ENCODE data around the gene NYAP1.
"Not testable (repeated sequence)": the region's sequence is repeated elsewhere in the genome, so short reads cannot be mapped to it uniquely, and the experiment has no call there.

NYAP1 gene

DNA sequence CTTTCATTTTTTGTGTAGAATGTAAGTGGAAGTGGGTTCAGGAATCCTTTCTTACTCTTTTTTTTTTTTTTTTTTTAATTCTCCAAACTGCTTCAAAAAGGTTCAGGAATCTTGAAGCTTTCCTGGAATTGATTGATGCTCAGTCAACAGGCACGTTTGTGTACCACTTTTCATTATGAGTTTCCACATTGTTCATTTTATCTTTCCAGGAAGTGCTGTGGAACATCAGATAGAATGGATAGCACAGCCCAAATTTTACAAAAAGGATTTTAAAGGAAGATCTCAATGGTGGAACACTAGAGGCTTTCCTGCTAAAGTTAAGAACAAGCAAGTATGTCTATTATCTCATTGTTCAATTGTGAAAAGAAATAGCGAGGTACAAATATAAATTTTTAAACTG lies 45.6 kb upstream of the NYAP1 start:
- Histone ChIP-seq H2AK5ac (ENCODE audit: low read length) (no peak overlapping the region), H3K27ac (ENCODE audit: low read depth, low read length) (no peak overlapping the region), H3K27me3 (ENCODE audit: insufficient read depth, low read length, poor library complexity) (no peaks in the 10 kb centered on the region), H3K18ac (ENCODE audit: low read length) (no peak overlapping the region), H3K9ac (ENCODE audit: low read length) (no peak overlapping the region), H3K79me1 (ENCODE audit: low read length) (peaks cover 10% of the 10 kb centered on the region), H3K4me1 (ENCODE audit: control insufficient read depth, low read depth, low read length) (no peaks in the 10 kb centered on the region), H3K79me2 (ENCODE audit: control insufficient read depth, insufficient read depth, low read length) (peaks cover 16% of the 10 kb centered on the region), H2BK15ac (replicated peaks; ENCODE audit: low read depth) (no peak overlapping the region), H3K4me3 (ENCODE audit: low read length) (no peak overlapping the region), H2BK120ac (ENCODE audit: low read depth, low read length) (no peak overlapping the region), H4K5ac (ENCODE audit: low read length) (no peak overlapping the region), H4K8ac (ENCODE audit: low read depth, low read length) (no peak overlapping the region), H2BK5ac (ENCODE audit: low read length) (no peak overlapping the region), H3K23ac (ENCODE audit: low read length) (no peak overlapping the region), H3K36me3 (ENCODE audit: control insufficient read depth, insufficient read depth, low read length) (peaks cover under 1% of the 10 kb centered on the region), H3K4ac (ENCODE audit: low read depth, low read length) (no peak overlapping the region), H3K56ac (ENCODE audit: low read length) (no peak overlapping the region), H3K4me2 (ENCODE audit: low read length) (no peak overlapping the region)
- no peak for DNase-seq
- 100% methylated on average over 1 of the region's 2 CpGs for WGBS (ENCODE audit: extremely low coverage, insufficient coverage, low lambda C conversion rate)

DNA sequence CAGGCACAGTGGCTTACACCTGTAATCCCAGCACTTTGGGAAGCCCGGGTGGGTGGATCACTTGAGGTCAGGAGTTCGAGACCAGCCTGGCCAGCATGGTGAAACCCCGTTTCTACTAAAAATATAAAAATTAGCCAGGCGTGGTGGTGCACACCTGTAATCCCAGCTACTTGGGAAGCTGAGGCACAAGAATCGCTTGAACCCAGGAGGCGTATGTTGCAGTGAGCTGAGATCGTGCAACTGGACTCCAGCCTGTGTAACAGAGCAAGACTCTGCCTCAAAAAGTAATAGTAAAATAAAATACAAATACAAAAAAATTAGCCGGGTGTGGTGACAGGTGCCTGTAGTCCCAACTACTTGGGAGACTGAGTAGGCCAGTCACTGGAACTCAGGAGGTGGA lies 45.0 kb upstream of the NYAP1 start:
- H3K9ac ChIP-seq (ENCODE audit: low read length); H3K79me1 ChIP-seq (ENCODE audit: low read length); H4K8ac ChIP-seq (ENCODE audit: low read depth, low read length); H3K4me1 ChIP-seq (ENCODE audit: control insufficient read depth, low read depth, low read length); H3K27ac ChIP-seq (ENCODE audit: low read depth, low read length); H3K18ac ChIP-seq (ENCODE audit: low read length); H2BK5ac ChIP-seq (ENCODE audit: low read length); H3K23ac ChIP-seq (ENCODE audit: low read length); H3K27me3 ChIP-seq (ENCODE audit: insufficient read depth, low read length, poor library complexity); H2BK15ac ChIP-seq (replicated peaks; ENCODE audit: low read depth); H3K56ac ChIP-seq (ENCODE audit: low read length); H3K4me3 ChIP-seq (ENCODE audit: low read length); H2AK5ac ChIP-seq (ENCODE audit: low read length); H3K36me3 ChIP-seq (ENCODE audit: control insufficient read depth, insufficient read depth, low read length); DNase-seq; H3K4ac ChIP-seq (ENCODE audit: low read depth, low read length); H4K5ac ChIP-seq (ENCODE audit: low read length); H2BK120ac ChIP-seq (ENCODE audit: low read depth, low read length); H3K4me2 ChIP-seq (ENCODE audit: low read length): not testable (repeated sequence)
- H3K79me2 ChIP-seq (ENCODE audit: control insufficient read depth, insufficient read depth, low read length): peaks cover 12% of the 10 kb centered on the region
- no CpG with 5 or more reads among the region's 8 CpGs for WGBS (ENCODE audit: extremely low coverage, insufficient coverage, low lambda C conversion rate)

DNA sequence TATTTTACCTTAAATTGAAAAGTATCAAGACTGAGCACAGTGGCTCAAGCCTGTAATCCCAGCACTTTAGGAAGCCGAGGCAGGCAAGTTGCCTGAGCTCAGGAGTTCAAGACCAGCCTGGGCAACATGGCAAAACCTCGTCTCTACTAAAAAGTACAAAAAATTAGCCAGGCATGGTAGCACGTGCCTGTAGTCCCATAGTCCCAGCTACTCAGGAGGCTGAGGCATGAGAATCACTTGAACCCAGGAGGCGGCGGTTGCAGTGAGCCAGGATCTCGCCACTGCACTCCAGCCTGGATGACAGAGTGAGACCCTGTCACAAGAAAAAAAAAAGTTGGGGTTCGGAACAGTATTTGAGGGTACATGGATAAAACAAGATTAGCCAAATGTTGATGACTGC lies 44.5 kb upstream of the NYAP1 start:
- WGBS (ENCODE audit: extremely low coverage, insufficient coverage, low lambda C conversion rate): no CpG with 5 or more reads among the region's 7 CpGs

DNA sequence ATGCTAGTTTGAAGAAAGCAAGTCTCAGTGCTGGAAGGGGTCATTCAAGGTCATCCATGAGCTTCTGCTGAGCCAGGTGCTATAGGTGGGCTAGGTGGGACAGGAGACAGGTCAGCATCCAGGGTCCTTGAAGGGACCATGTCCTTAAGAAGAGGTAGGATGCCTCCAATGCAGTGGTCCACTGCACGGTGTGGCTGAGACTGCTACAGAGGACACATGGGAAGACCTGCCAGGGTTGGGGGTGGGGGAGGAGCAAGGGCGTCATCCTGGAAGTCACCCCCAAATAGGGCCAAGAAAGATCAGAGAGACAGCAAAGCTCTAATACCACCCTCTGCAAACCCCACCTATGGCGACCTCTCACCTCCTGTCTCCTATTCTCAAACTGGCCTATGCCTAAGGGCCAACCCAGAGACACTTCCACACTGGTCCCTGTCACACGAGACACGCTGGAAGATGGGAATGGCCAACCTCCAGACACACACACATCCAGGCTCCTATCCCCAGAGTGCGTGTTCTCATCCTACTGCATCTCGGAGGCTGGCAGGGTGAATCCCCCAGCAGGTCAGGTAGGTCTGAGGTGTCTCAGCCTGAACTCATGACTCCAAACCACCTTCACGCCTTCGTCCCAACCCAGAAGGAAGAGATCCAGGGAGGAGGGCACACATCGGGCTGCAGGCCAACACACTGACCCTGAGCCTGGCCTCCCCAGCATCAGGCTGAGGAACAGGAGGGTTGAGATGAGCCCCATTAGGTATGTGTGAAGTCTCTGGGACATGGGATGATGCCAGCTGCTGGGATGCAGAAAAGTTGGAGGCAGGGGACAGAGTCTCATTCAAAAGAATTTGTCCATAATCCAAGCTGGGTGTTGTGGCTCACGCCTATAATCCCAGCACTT lies 41.8 kb upstream of the NYAP1 start:
- no peaks in the 10 kb centered on the region for H3K27me3 ChIP-seq (ENCODE audit: insufficient read depth, low read length, poor library complexity)
- H2BK120ac ChIP-seq (ENCODE audit: low read depth, low read length): no peak overlapping the region
- WGBS (ENCODE audit: extremely low coverage, insufficient coverage, low lambda C conversion rate): no CpG with 5 or more reads among the region's 11 CpGs
- no peak overlapping the region for H2BK5ac ChIP-seq (ENCODE audit: low read length)
- no peak overlapping the region for H3K4ac ChIP-seq (ENCODE audit: low read depth, low read length)
- no peak overlapping the region for H4K8ac ChIP-seq (ENCODE audit: low read depth, low read length)
- H2BK15ac ChIP-seq (replicated peaks; ENCODE audit: low read depth): no peak overlapping the region
- no peak overlapping the region for H3K23ac ChIP-seq (ENCODE audit: low read length)
- H2AK5ac ChIP-seq (ENCODE audit: low read length): no peak overlapping the region
- no peaks in the 10 kb centered on the region for H3K4me1 ChIP-seq (ENCODE audit: control insufficient read depth, low read depth, low read length)
- H3K9ac ChIP-seq (ENCODE audit: low read length): no peak overlapping the region
- no peak overlapping the region for H4K5ac ChIP-seq (ENCODE audit: low read length)
- no peak overlapping the region for H3K56ac ChIP-seq (ENCODE audit: low read length)
- H3K27ac ChIP-seq (ENCODE audit: low read depth, low read length): no peak overlapping the region
- H3K36me3 ChIP-seq (ENCODE audit: control insufficient read depth, insufficient read depth, low read length): no peaks in the 10 kb centered on the region
- H3K18ac ChIP-seq (ENCODE audit: low read length): no peak overlapping the region
- H3K79me1 ChIP-seq (ENCODE audit: low read length): no peaks in the 10 kb centered on the region
- H3K79me2 ChIP-seq (ENCODE audit: control insufficient read depth, insufficient read depth, low read length): no peaks in the 10 kb centered on the region
- no peak for DNase-seq
- no peak overlapping the region for H3K4me2 ChIP-seq (ENCODE audit: low read length)
- H3K4me3 ChIP-seq (ENCODE audit: low read length): no peak overlapping the region

More for the DNA sequence above, 44.5 kb upstream of the NYAP1 start:
- H3K79me1 ChIP-seq (ENCODE audit: low read length); H3K79me2 ChIP-seq (ENCODE audit: control insufficient read depth, insufficient read depth, low read length); H2AK5ac ChIP-seq (ENCODE audit: low read length); H3K56ac ChIP-seq (ENCODE audit: low read length); H2BK15ac ChIP-seq (replicated peaks; ENCODE audit: low read depth); H3K4me1 ChIP-seq (ENCODE audit: control insufficient read depth, low read depth, low read length); H3K4me2 ChIP-seq (ENCODE audit: low read length); DNase-seq; H3K27ac ChIP-seq (ENCODE audit: low read depth, low read length); H2BK5ac ChIP-seq (ENCODE audit: low read length); H2BK120ac ChIP-seq (ENCODE audit: low read depth, low read length); H4K5ac ChIP-seq (ENCODE audit: low read length); H4K8ac ChIP-seq (ENCODE audit: low read depth, low read length); H3K4me3 ChIP-seq (ENCODE audit: low read length); H3K36me3 ChIP-seq (ENCODE audit: control insufficient read depth, insufficient read depth, low read length); H3K4ac ChIP-seq (ENCODE audit: low read depth, low read length); H3K23ac ChIP-seq (ENCODE audit: low read length); H3K18ac ChIP-seq (ENCODE audit: low read length); H3K27me3 ChIP-seq (ENCODE audit: insufficient read depth, low read length, poor library complexity); H3K9ac ChIP-seq (ENCODE audit: low read length): not testable (repeated sequence)

DNA sequence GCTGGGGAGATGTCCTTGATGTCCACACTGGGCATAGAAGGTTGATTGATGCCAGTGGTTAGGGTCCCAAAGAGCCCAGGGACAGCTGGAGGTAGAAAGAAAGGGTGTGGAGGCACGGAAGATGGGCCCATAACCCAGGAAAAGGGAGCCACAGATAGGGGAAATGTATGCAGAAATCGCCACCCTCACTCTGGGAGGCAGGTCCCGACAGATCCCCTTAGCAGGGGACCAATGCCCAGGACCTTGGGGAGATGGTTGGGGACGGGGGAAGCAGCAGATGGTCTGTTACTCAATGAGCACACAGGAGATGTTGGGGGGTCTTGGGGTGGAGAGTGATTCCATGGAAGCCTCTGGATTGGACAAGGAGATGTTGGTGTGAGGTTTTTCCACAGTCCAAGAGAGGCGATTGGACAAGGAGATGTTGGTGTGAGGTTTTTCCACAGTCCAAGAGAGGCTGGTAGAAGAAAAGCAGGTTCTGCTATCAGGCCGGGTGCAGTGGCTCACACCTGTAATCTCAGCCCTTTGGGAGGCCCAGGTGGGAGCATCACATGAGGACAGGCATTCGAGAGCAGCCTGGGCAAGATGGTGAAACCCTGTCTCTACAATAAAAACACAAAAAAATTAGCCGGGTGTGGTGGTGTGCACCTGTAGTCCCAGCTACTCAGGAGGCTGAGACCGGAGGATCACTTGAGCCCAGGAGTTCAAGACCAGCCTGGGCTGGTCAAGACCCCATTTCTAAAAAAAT lies 40.5 kb upstream of the NYAP1 start:
- no peaks in the 10 kb centered on the region for H3K36me3 ChIP-seq (ENCODE audit: control insufficient read depth, insufficient read depth, low read length)
- no peaks in the 10 kb centered on the region for H3K27me3 ChIP-seq (ENCODE audit: insufficient read depth, low read length, poor library complexity)
- H2BK5ac ChIP-seq (ENCODE audit: low read length): no peak overlapping the region
- H3K4me1 ChIP-seq (ENCODE audit: control insufficient read depth, low read depth, low read length): no peaks in the 10 kb centered on the region
- no peaks in the 10 kb centered on the region for H3K79me2 ChIP-seq (ENCODE audit: control insufficient read depth, insufficient read depth, low read length)
- no peak overlapping the region for H3K56ac ChIP-seq (ENCODE audit: low read length)
- H3K79me1 ChIP-seq (ENCODE audit: low read length): no peaks in the 10 kb centered on the region
- no peak overlapping the region for H3K23ac ChIP-seq (ENCODE audit: low read length)
- H3K18ac ChIP-seq (ENCODE audit: low read length): no peak overlapping the region
- H3K4me3 ChIP-seq (ENCODE audit: low read length): no peak overlapping the region
- no peak overlapping the region for H2BK120ac ChIP-seq (ENCODE audit: low read depth, low read length)
- no peak overlapping the region for H2AK5ac ChIP-seq (ENCODE audit: low read length)
- no peak overlapping the region for H3K9ac ChIP-seq (ENCODE audit: low read length)
- no peak overlapping the region for H3K4ac ChIP-seq (ENCODE audit: low read depth, low read length)
- H3K4me2 ChIP-seq (ENCODE audit: low read length): no peak overlapping the region
- no peak overlapping the region for H4K8ac ChIP-seq (ENCODE audit: low read depth, low read length)
- H2BK15ac ChIP-seq (replicated peaks; ENCODE audit: low read depth): no peak overlapping the region
- WGBS (ENCODE audit: extremely low coverage, insufficient coverage, low lambda C conversion rate): no CpG with 5 or more reads among the region's 9 CpGs
- no peak for DNase-seq
- no peak overlapping the region for H4K5ac ChIP-seq (ENCODE audit: low read length)
- H3K27ac ChIP-seq (ENCODE audit: low read depth, low read length): no peak overlapping the region

All from mesendoderm (in vitro differentiated cells).